BLaER1 treated with 17β-estradiol and CSF1 and Interleukin-3, amounts not matched to agents 10 nM and 100 nM (cell line): ENCODE data around the gene ARSG.
"Not testable (repeated sequence)": the region's sequence is repeated elsewhere in the genome, so short reads cannot be mapped to it uniquely, and the experiment has no call there.

ENCODE experiments used
- H3K27ac ChIP-seq, 11 experiments: shearing (Covaris generic); formaldehyde crosslinking; 2 replicates each; pipeline ENCODE4 v1.8.1; 2022
- H3K27me3 ChIP-seq, 11 experiments: shearing (Covaris generic); formaldehyde crosslinking; 2 replicates each; pipeline ENCODE4 v1.8.1; 2022
- H3K36me3 ChIP-seq, 11 experiments: shearing (Covaris generic); formaldehyde crosslinking; 2 replicates each; pipeline ENCODE4 v1.8.1; 2022
- H3K4me1 ChIP-seq, 10 experiments: shearing (Covaris generic); formaldehyde crosslinking; 2 replicates each; pipeline ENCODE4 v1.8.1; 2022
- H3K4me2 ChIP-seq, 11 experiments: shearing (Covaris generic); formaldehyde crosslinking; 2 replicates each; pipeline ENCODE4 v1.8.1; 2022
- H3K4me3 ChIP-seq, 10 experiments: shearing (Covaris generic); formaldehyde crosslinking; 2 replicates each; pipeline ENCODE4 v1.8.1; 2022
- H3K9ac ChIP-seq, 11 experiments: shearing (Covaris generic); formaldehyde crosslinking; 2 replicates each; pipeline ENCODE4 v1.8.1; 2022
- H3K9me3 ChIP-seq, 11 experiments: shearing (Covaris generic); formaldehyde crosslinking; replicated peaks in 1 of 11; 2 replicates each; pipeline ENCODE4 v1.8.1; 2022
- H4K20me1 ChIP-seq, 11 experiments: shearing (Covaris generic); formaldehyde crosslinking; 2 replicates each; pipeline ENCODE4 v1.8.1; 2022
- Cebpa-rat ChIP-seq, 11 experiments: shearing (Covaris generic); IDR thresholded peaks; 2 replicates each; pipeline ENCODE4 v1.8.1; 2022

Gene ARSG

GRCh38 chr17:68290955-68291835, at the start of gene ARSG, which contains the start of gene SLC16A6:
Gene ARSG, plus strand, starts transcription at chr17:68291495. Its CDS starts 15,999 bp downstream, at chr17:68307494.
Gene SLC16A6, minus strand, starts transcription at chr17:68291127. Its CDS starts 12,807 bp downstream, at chr17:68278320.
- TF ChIP-seq Cebpa-rat (IDR thresholded peaks at IDR 0.05), result no peak
- Histone ChIP-seq H3K36me3 (no peaks in the 10 kb centered on the region; a peak in 1 of 22 replicates), H3K9me3 (no peaks in the 10 kb centered on the region), H3K27ac (peak within 1 kb of the TSS; percentile 94 to 100 (median 99)), H3K4me2 (peak within 1 kb of the TSS; percentile 89 to 100 (median 98)), H3K4me3 (peak within 1 kb of the TSS; percentile 69 to 85 (median 80)), H3K9ac (peak within 1 kb of the TSS; percentile 93 to 99 (median 98)), H4K20me1 (no peaks in the 10 kb centered on the region), H3K27me3 (no peaks in the 10 kb centered on the region), H3K4me1 (peaks cover 45 to 79% (median 67%) of the 10 kb centered on the region in 10 experiments)

- no peak for TF ChIP-seq Cebpa-rat (IDR thresholded peaks at IDR 0.05)
- Histone ChIP-seq H3K4me2 (peak overlapping the region; percentile 76 to 98 (median 95)), H3K4me1 (peaks cover 35 to 48% (median 40%) of the 10 kb centered on the region in 10 experiments), H3K4me3 (peak overlapping the region; percentile 64 to 88 (median 72)), H3K36me3 (peaks cover 0 to 8% (median 6%) of the 10 kb centered on the region in 11 experiments; a peak in 16 of 22 replicates), H4K20me1 (no peaks in the 10 kb centered on the region), H3K27ac (peak overlapping the region; percentile 92 to 98 (median 95)), H3K9me3 (no peaks in the 10 kb centered on the region), H3K9ac (peak overlapping the region; percentile 89 to 97 (median 94); a peak in 21 of 22 replicates), H3K27me3 (no peaks in the 10 kb centered on the region)
These were observed 44.8 kb upstream of the ARSG start for GRCh38 chr17:68246271-68247028.

- Histone ChIP-seq H3K9me3 (no peaks in the 10 kb centered on the region), H3K4me2 (peak within 1 kb of the TSS; percentile 88 to 99 (median 96)), H3K4me3 (peak within 1 kb of the TSS; percentile 64 to 88 (median 72)), H3K27ac (peak within 1 kb of the TSS; percentile 92 to 98 (median 95)), H3K9ac (peak within 1 kb of the TSS; percentile 89 to 97 (median 94)), H3K36me3 (peaks cover 4 to 20% (median 14%) of the 10 kb centered on the region in 11 experiments; a peak in 17 of 22 replicates), H4K20me1 (no peaks in the 10 kb centered on the region), H3K27me3 (no peaks in the 10 kb centered on the region), H3K4me1 (peaks cover 36 to 59% (median 48%) of the 10 kb centered on the region in 10 experiments)
- TF ChIP-seq Cebpa-rat (IDR thresholded peaks at IDR 0.05), result no peak
These were observed 43.7 kb upstream of the ARSG start, which contains the start of gene AMZ2 for GRCh38 chr17:68247445-68248198. Gene AMZ2, plus strand, starts transcription at chr17:68248043. Its CDS starts 2,145 bp downstream, at chr17:68250188.

GRCh38 chr17:68248199-68248825, 43.0 kb upstream of the ARSG start:
- H3K27me3 ChIP-seq, result no peaks in the 10 kb centered on the region
- H3K4me2 ChIP-seq, result peak overlapping the region; percentile 88 to 99 (median 96)
- H3K27ac ChIP-seq, result peak overlapping the region; percentile 92 to 98 (median 95)
- TF ChIP-seq Cebpa-rat (IDR thresholded peaks at IDR 0.05), result no peak
- H3K9me3 ChIP-seq, result no peaks in the 10 kb centered on the region
- no peaks in the 10 kb centered on the region for H4K20me1 ChIP-seq
- H3K4me3 ChIP-seq, result peak overlapping the region; percentile 64 to 88 (median 72)
- peak overlapping the region; percentile 89 to 97 (median 94) for H3K9ac ChIP-seq
- H3K4me1 ChIP-seq, result peaks cover 41 to 66% (median 55%) of the 10 kb centered on the region in 10 experiments
- peaks cover 4 to 25% (median 15%) of the 10 kb centered on the region in 11 experiments; a peak in 17 of 22 replicates for H3K36me3 ChIP-seq

GRCh38 chr17:68248891-68249290, 42.4 kb upstream of the ARSG start:
- peak overlapping the region; percentile 89 to 97 (median 94); a peak in 21 of 22 replicates for H3K9ac ChIP-seq
- no peaks in the 10 kb centered on the region for H3K9me3 ChIP-seq
- H3K4me1 ChIP-seq, result peaks cover 47 to 72% (median 61%) of the 10 kb centered on the region in 10 experiments
- TF ChIP-seq Cebpa-rat (IDR thresholded peaks at IDR 0.05), result no peak
- peak overlapping the region in 8 of 10 experiments; percentile 64 to 88 (median 72); a peak in 16 of 20 replicates for H3K4me3 ChIP-seq
- H3K36me3 ChIP-seq, result peaks cover 4 to 27% (median 15%) of the 10 kb centered on the region in 11 experiments; a peak in 17 of 22 replicates
- H4K20me1 ChIP-seq, result no peaks in the 10 kb centered on the region
- peak overlapping the region; percentile 88 to 99 (median 96) for H3K4me2 ChIP-seq
- H3K27ac ChIP-seq, result peak overlapping the region; percentile 92 to 98 (median 95); a peak in 21 of 22 replicates
- peaks cover 0 to 4% (median 0%) of the 10 kb centered on the region in 11 experiments; a peak in 4 of 22 replicates for H3K27me3 ChIP-seq

GRCh38 chr17:68249354-68249765, 41.9 kb upstream of the ARSG start:
- H3K27ac ChIP-seq, result peak overlapping the region in 10 of 11 experiments; percentile 92 to 98 (median 95); a peak in 19 of 22 replicates
- H3K4me1 ChIP-seq, result peaks cover 52 to 77% (median 66%) of the 10 kb centered on the region in 10 experiments
- no peak for TF ChIP-seq Cebpa-rat (IDR thresholded peaks at IDR 0.05)
- H3K9me3 ChIP-seq, result no peaks in the 10 kb centered on the region
- peak overlapping the region; percentile 88 to 99 (median 96) for H3K4me2 ChIP-seq
- H3K27me3 ChIP-seq, result peaks cover 0 to 9% (median 0%) of the 10 kb centered on the region in 11 experiments; a peak in 4 of 22 replicates
- no peaks in the 10 kb centered on the region for H4K20me1 ChIP-seq
- peaks cover 4 to 32% (median 16%) of the 10 kb centered on the region in 11 experiments; a peak in 17 of 22 replicates for H3K36me3 ChIP-seq
- H3K4me3 ChIP-seq, result peak overlapping the region in 1 of 10 experiments; percentile 67; a peak in 3 of 20 replicates
- peak overlapping the region in 10 of 11 experiments; percentile 4 to 97 (median 93); a peak in 11 of 22 replicates for H3K9ac ChIP-seq

- H3K27me3 ChIP-seq, H3K9me3 ChIP-seq, H3K4me3 ChIP-seq, H4K20me1 ChIP-seq: not testable (repeated sequence)
- peak overlapping the region; percentile 58 to 90 (median 83) for H3K4me2 ChIP-seq
- H3K36me3 ChIP-seq, result peaks cover 6 to 50% (median 23%) of the 10 kb centered on the region in 11 experiments; a peak in 18 of 22 replicates
- H3K9ac ChIP-seq, result peak overlapping the region in 8 of 11 experiments; percentile 11 to 68 (median 50); a peak in 12 of 22 replicates
- H3K4me1 ChIP-seq, result peaks cover 80 to 100% (median 91%) of the 10 kb centered on the region in 10 experiments
- peak overlapping the region in 10 of 11 experiments; percentile 11 to 96 (median 77); a peak in 18 of 22 replicates for H3K27ac ChIP-seq
These were observed 37.9 kb upstream of the ARSG start for GRCh38 chr17:68253426-68253825.
